Neuronal stem cell (in vitro differentiated cells): ENCODE data around the gene MGAT1.

Experiments used
- DNase-seq: peaks from one replicate; pipeline ENCODE4 v3.0.0-alpha.2; 2013; ENCODE audit warnings: low spot score
- H2AFZ ChIP-seq: one replicate; pipeline ENCODE4 v1.6.1; 2013; ENCODE audit warnings: mild to moderate bottlenecking, low read length, inconsistent platforms
- H2AK5ac ChIP-seq: 2 replicates; pipeline ENCODE4 v1.6.1; 2013; ENCODE audit warnings: low read depth, mild to moderate bottlenecking, inconsistent platforms, low read length, moderate library complexity, mixed read lengths
- H2BK120ac ChIP-seq: 2 replicates; pipeline ENCODE4 v1.6.1; 2013; ENCODE audit warnings: low read depth, mild to moderate bottlenecking, inconsistent platforms, low read length, moderate library complexity, mixed read lengths
- H2BK12ac ChIP-seq: one replicate; pipeline ENCODE4 v1.6.1; 2013; ENCODE audit warnings: low read length, inconsistent platforms
- H2BK15ac ChIP-seq: 2 replicates; pipeline ENCODE4 v1.6.1; 2013; ENCODE audit warnings: mild to moderate bottlenecking, low read length, inconsistent platforms, mixed read lengths
- H2BK5ac ChIP-seq: one replicate; pipeline ENCODE4 v1.6.1; 2013; ENCODE audit warnings: inconsistent platforms, mild to moderate bottlenecking, low read length, moderate library complexity
- H3K14ac ChIP-seq: one replicate; pipeline ENCODE4 v1.6.1; 2013; ENCODE audit warnings: low read length, inconsistent platforms
- H3K18ac ChIP-seq: 2 replicates; pipeline ENCODE4 v1.6.1; 2013; ENCODE audit warnings: low read length, inconsistent platforms
- H3K23ac ChIP-seq: 2 replicates; pipeline ENCODE4 v1.6.1; 2013; ENCODE audit warnings: low read depth, mild to moderate bottlenecking, mixed read lengths, low read length, inconsistent platforms; ENCODE audit not compliant: poor library complexity
- H3K27ac ChIP-seq: replicated peaks from 3 replicates; pipeline ENCODE4 v1.5.1; 2013; ENCODE audit warnings: low read length, inconsistent platforms
- H3K27me3 ChIP-seq, 3 experiments: 2 replicates each; pipeline ENCODE4 v1.6.1; 2013; ENCODE audit warnings: low read length in 3 of 3, mild to moderate bottlenecking in 2 of 3, inconsistent platforms in 1 of 3, low read depth in 1 of 3, mixed read lengths in 1 of 3, moderate library complexity in 1 of 3; ENCODE audit not compliant: control insufficient read depth in 3 of 3, insufficient read depth in 3 of 3
- H3K36me3 ChIP-seq, 2 donors: replicated peaks in 1 of 2; 2 replicates each; pipeline ENCODE4 v1.6.1; 2013; ENCODE audit warnings: low read length in 2 of 2; ENCODE audit not compliant: control insufficient read depth in 2 of 2, insufficient read depth in 2 of 2
- H3K4ac ChIP-seq: 2 replicates; pipeline ENCODE4 v1.6.1; 2013; ENCODE audit warnings: inconsistent platforms, mild to moderate bottlenecking, low read length, moderate library complexity
- H3K4me1 ChIP-seq, 2 donors: 1 replicate in 1 of 2; 2 replicates in 1 of 2; pipeline ENCODE4 v1.6.1; 2013; ENCODE audit warnings: low read length in 2 of 2, low read depth in 1 of 2; ENCODE audit not compliant: control insufficient read depth in 2 of 2, insufficient read depth in 1 of 2
- H3K4me2 ChIP-seq: one replicate; pipeline ENCODE4 v1.6.1; 2013; ENCODE audit warnings: mild to moderate bottlenecking, low read length, inconsistent platforms; ENCODE audit not compliant: insufficient read depth, poor library complexity, severe bottlenecking
- H3K4me3 ChIP-seq, 2 donors: 2 replicates each; pipeline ENCODE4 v1.5.1; 2013; ENCODE audit warnings: low read length in 2 of 2, mild to moderate bottlenecking in 2 of 2, inconsistent platforms in 1 of 2, moderate library complexity in 1 of 2
- H3K79me1 ChIP-seq: one replicate; pipeline ENCODE4 v1.6.1; 2013; ENCODE audit warnings: low read depth, mild to moderate bottlenecking, inconsistent platforms, low read length, moderate library complexity
- H3K9ac ChIP-seq: one replicate; pipeline ENCODE4 v1.6.1; 2013; ENCODE audit warnings: mild to moderate bottlenecking, low read depth, low read length, inconsistent platforms; ENCODE audit not compliant: poor library complexity
- H3K9me3 ChIP-seq, 2 donors: replicated peaks in 1 of 2; 2 replicates each; pipeline versions ENCODE3 to v1.6.1; 2013; ENCODE audit warnings: low read length in 2 of 2, mild to moderate bottlenecking in 2 of 2, inconsistent platforms in 1 of 2, low read depth in 1 of 2, mixed read lengths in 1 of 2, moderate library complexity in 1 of 2; ENCODE audit not compliant: control insufficient read depth in 2 of 2, insufficient read depth in 1 of 2
- H4K8ac ChIP-seq: one replicate; pipeline ENCODE4 v1.6.1; 2013; ENCODE audit warnings: low read depth, mild to moderate bottlenecking, inconsistent platforms, low read length, moderate library complexity
- H4K91ac ChIP-seq: one replicate; pipeline ENCODE4 v1.6.1; 2013; ENCODE audit warnings: low read length, low read depth, mild to moderate bottlenecking, inconsistent platforms; ENCODE audit not compliant: poor library complexity
- WGBS, 2 donors: extraction: QIAGEN DNeasy Blood & Tissue Kit; methylation state at CpG; one replicate each; pipeline ENCODE4 v1.1.7; 2013; ENCODE audit warnings: missing lambda C conversion rate in 2 of 2, mixed read lengths in 1 of 2; ENCODE audit not compliant: insufficient read length in 2 of 2, insufficient replicate concordance in 1 of 2; ENCODE audit errors: extremely low coverage in 2 of 2; 5-methylcytosine and 5-hydroxymethylcytosine counted together

The MGAT1 gene

DNA sequence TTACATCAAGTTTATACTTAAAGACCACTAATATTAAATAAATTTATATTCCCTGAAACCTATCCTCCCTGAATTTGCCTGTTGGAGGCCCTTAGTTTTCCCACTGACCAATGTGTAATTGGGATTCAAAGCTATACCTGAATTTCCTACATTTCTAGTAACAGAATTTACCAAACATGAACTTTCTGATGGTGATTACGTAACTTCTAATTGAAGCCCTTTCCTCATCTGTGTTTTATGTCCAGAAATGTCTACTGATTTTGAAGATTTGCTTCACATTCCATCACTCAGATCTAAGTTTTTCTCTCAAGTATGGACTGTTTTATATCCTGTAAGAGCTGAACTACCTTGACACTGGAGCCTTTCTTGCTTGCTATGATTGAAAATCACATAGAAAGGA, 45.7 kb upstream of the MGAT1 start:
- Histone ChIP-seq H3K14ac (no peak overlapping the region), H3K4ac (no peak overlapping the region), H2BK12ac (no peak overlapping the region), H4K8ac (no peak overlapping the region), H4K91ac (no peak overlapping the region), H2AFZ (no peak overlapping the region), H3K4me3 (no peak overlapping the region), H3K27me3 (peaks cover 0 to 2% (median 0%) of the 10 kb centered on the region in 3 experiments), H2BK15ac (no peak overlapping the region), H2BK5ac (no peak overlapping the region), H3K4me1 (no peaks in the 10 kb centered on the region), H3K79me1 (peaks cover 3% of the 10 kb centered on the region), H2BK120ac (no peak overlapping the region), H3K27ac (no peak overlapping the region), H3K23ac (no peak overlapping the region), H3K4me2 (no peak overlapping the region), H3K18ac (no peak overlapping the region), H3K36me3 (peaks cover 31 to 76% of the 10 kb centered on the region in 2 donors), H3K9me3 (peaks cover 52 to 71% of the 10 kb centered on the region in 2 donors), H2AK5ac (no peak overlapping the region), H3K9ac (no peak overlapping the region)
- WGBS, 2 donors = no CpG with 5 or more reads among the region's 1 CpG
- DNase-seq = no peak

GRCh38 chr5:180847026-180847425, 44.4 kb upstream of the MGAT1 start:
- Histone ChIP-seq H3K9ac (no peak overlapping the region), H3K23ac (no peak overlapping the region), H3K4ac (no peak overlapping the region), H3K14ac (no peak overlapping the region), H4K8ac (no peak overlapping the region), H2BK5ac (no peak overlapping the region), H3K4me1 (no peaks in the 10 kb centered on the region), H3K4me3 (no peak overlapping the region), H2BK15ac (no peak overlapping the region), H3K27me3 (peaks cover 0 to 2% (median 0%) of the 10 kb centered on the region in 3 experiments), H2BK120ac (no peak overlapping the region), H3K4me2 (no peak overlapping the region), H3K27ac (no peak overlapping the region), H4K91ac (no peak overlapping the region), H2AFZ (no peak overlapping the region), H3K36me3 (peaks cover 31 to 64% of the 10 kb centered on the region in 2 donors), H2BK12ac (no peak overlapping the region), H3K79me1 (peaks cover 3% of the 10 kb centered on the region), H3K9me3 (peaks cover 52 to 62% of the 10 kb centered on the region in 2 donors), H3K18ac (no peak overlapping the region), H2AK5ac (no peak overlapping the region)
- WGBS, 2 donors = no CpG with 5 or more reads among the region's 3 CpGs
- no peak for DNase-seq

- Histone ChIP-seq H3K18ac (no peak overlapping the region), H2BK15ac (no peak overlapping the region), H3K4me3 (no peak overlapping the region), H3K9ac (no peak overlapping the region), H4K8ac (no peak overlapping the region), H3K23ac (no peak overlapping the region), H2BK120ac (no peak overlapping the region), H3K27ac (no peak overlapping the region), H2BK5ac (no peak overlapping the region), H2BK12ac (no peak overlapping the region), H3K27me3 (peaks cover 0 to 2% (median 0%) of the 10 kb centered on the region in 3 experiments), H3K14ac (no peak overlapping the region), H2AFZ (no peak overlapping the region), H3K79me1 (peaks cover 3% of the 10 kb centered on the region), H3K9me3 (peaks cover 36 to 45% of the 10 kb centered on the region in 2 donors), H3K4me2 (no peak overlapping the region), H3K4ac (no peak overlapping the region), H3K4me1 (no peaks in the 10 kb centered on the region), H2AK5ac (no peak overlapping the region), H3K36me3 (peaks cover 17 to 42% of the 10 kb centered on the region in 2 donors), H4K91ac (no peak overlapping the region)
- no peak for DNase-seq
- WGBS, 2 donors = no CpG with 5 or more reads among the region's 1 CpG
Observed at GRCh38 chr5:180844858-180845257, 42.3 kb upstream of the MGAT1 start.

- no peak overlapping the region for H3K9ac ChIP-seq
- H2BK120ac ChIP-seq = no peak overlapping the region
- H3K27ac ChIP-seq = no peak overlapping the region
- H3K14ac ChIP-seq = no peak overlapping the region
- no peak for DNase-seq
- H4K8ac ChIP-seq = no peak overlapping the region
- no peak overlapping the region for H3K4ac ChIP-seq
- H3K18ac ChIP-seq = no peak overlapping the region
- H2BK12ac ChIP-seq = no peak overlapping the region
- H3K27me3 ChIP-seq = peaks cover 0 to 2% (median 0%) of the 10 kb centered on the region in 3 experiments
- H4K91ac ChIP-seq = no peak overlapping the region
- no peak overlapping the region for H2AFZ ChIP-seq
- peaks cover 3% of the 10 kb centered on the region for H3K79me1 ChIP-seq
- H3K4me1 ChIP-seq = no peaks in the 10 kb centered on the region
- no peak overlapping the region for H3K23ac ChIP-seq
- no peak overlapping the region for H2BK5ac ChIP-seq
- peaks cover 13 to 38% of the 10 kb centered on the region in 2 donors for H3K36me3 ChIP-seq
- H3K4me3 ChIP-seq = no peak overlapping the region
- peaks cover 32 to 41% of the 10 kb centered on the region in 2 donors for H3K9me3 ChIP-seq
- WGBS, 2 donors = no CpG with 5 or more reads among the region's 3 CpGs
- H3K4me2 ChIP-seq = no peak overlapping the region
- no peak overlapping the region for H2AK5ac ChIP-seq
- H2BK15ac ChIP-seq = no peak overlapping the region
Observed at GRCh38 chr5:180844432-180844831, 41.8 kb upstream of the MGAT1 start.
